GM12864 (cell line): ENCODE results near the gene BAIAP2L1.

Experiments used
- DNase-seq: peaks from one replicate; pipeline ENCODE4 v3.0.0-alpha.2; 2011; ENCODE audit warnings: low read depth
- H3K4me3 ChIP-seq: 2 replicates; pipeline ENCODE4 v1.5.1; 2011; ENCODE audit warnings: mild to moderate bottlenecking, low read depth, low read length, control low read depth
- CTCF ChIP-seq: IDR thresholded peaks from 2 replicates; pipeline ENCODE4 v1.5.1; 2011; ENCODE audit warnings: low read depth, mild to moderate bottlenecking, moderate library complexity, low read length, control low read depth, inconsistent platforms; ENCODE audit errors: missing control alignments

Gene BAIAP2L1

GRCh38 chr7:98276241-98276761, 124.6 kb downstream of the BAIAP2L1 start:
- DNase-seq: no peak
- no peak overlapping the region for H3K4me3 ChIP-seq

GRCh38 chr7:98267303-98267702, 133.6 kb downstream of the BAIAP2L1 start:
- no peak overlapping the region for H3K4me3 ChIP-seq
- DNase-seq: no peak
- no peak for TF ChIP-seq CTCF

More at GRCh38 chr7:98276241-98276761, 124.6 kb downstream of the BAIAP2L1 start:
- TF ChIP-seq CTCF: no peak

- no peak for DNase-seq
- peak; percentile 34 for TF ChIP-seq CTCF
- no peak overlapping the region for H3K4me3 ChIP-seq
These were observed 134.1 kb downstream of the BAIAP2L1 start for GRCh38 chr7:98266840-98267239.

GRCh38 chr7:98265841-98266271, 135.0 kb downstream of the BAIAP2L1 start:
- no peak overlapping the region for H3K4me3 ChIP-seq
- DNase-seq: no peak
- TF ChIP-seq CTCF: no peak

- H3K4me3 ChIP-seq: no peak overlapping the region
- no peak for DNase-seq
- no peak for TF ChIP-seq CTCF
These were observed 143.2 kb downstream of the BAIAP2L1 start for GRCh38 chr7:98257701-98258100.

GRCh38 chr7:98256431-98256830, 144.5 kb downstream of the BAIAP2L1 start:
- no peak overlapping the region for H3K4me3 ChIP-seq
- no peak for TF ChIP-seq CTCF
- DNase-seq: no peak

- no peak overlapping the region for H3K4me3 ChIP-seq
- DNase-seq: no peak
- no peak for TF ChIP-seq CTCF
These were observed 145.8 kb downstream of the BAIAP2L1 start for GRCh38 chr7:98254951-98255610.
